ENCODE measurements around the gene CTSV. TPM values are rescaled to one million over a fixed set of nuclear protein-coding genes. Genes with fewer than 3 reads are reported as not detected.
"Not testable (repeated sequence)": the region's sequence is repeated elsewhere in the genome, so short reads cannot be mapped to it uniquely, and the experiment has no call there.

Gene CTSV
- total RNA-seq, 1 experiment from 2014 or later: 82.2 TPM

- H3K4me2 ChIP-seq (ENCODE audit: insufficient read depth, insufficient read length, low read length); H3K4me3 Mint-ChIP-seq; H3K36me3 Mint-ChIP-seq (ENCODE audit: insufficient read depth in 1 of 3, low read depth in 3 of 3); H3K27me3 ChIP-seq (ENCODE audit: insufficient read depth, low read length); H2BK5ac ChIP-seq (ENCODE audit: insufficient read length, low read length); H3K23ac ChIP-seq (ENCODE audit: insufficient read length, low read depth, low read length); H3K79me2 ChIP-seq (ENCODE audit: insufficient read depth, low read length); H3K9me3 ChIP-seq (ENCODE audit: control insufficient read depth, low read depth, low read length); H3K14ac ChIP-seq (ENCODE audit: insufficient read depth, low read length); H3K4me1 ChIP-seq (ENCODE audit: insufficient read depth, low read length); H3K4ac ChIP-seq (ENCODE audit: low read depth, low read length); H3K18ac ChIP-seq (ENCODE audit: insufficient read length, low read depth, low read length); H2BK120ac ChIP-seq (ENCODE audit: low read depth, low read length, poor library complexity, severe bottlenecking); H2AFZ ChIP-seq (ENCODE audit: low read length); DNase-seq; H4K20me1 ChIP-seq (ENCODE audit: control insufficient read depth, insufficient read depth, insufficient read length); H3T11ph ChIP-seq (ENCODE audit: low read length); H3K56ac ChIP-seq (ENCODE audit: insufficient read length, low read depth, low read length); H3K27me3 Mint-ChIP-seq (ENCODE audit: low read depth); H2BK15ac ChIP-seq (ENCODE audit: low read depth, low read length); H4K91ac ChIP-seq (ENCODE audit: insufficient read length, low read depth, low read length); H2BK20ac ChIP-seq (ENCODE audit: low read depth, low read length, poor library complexity, severe bottlenecking); H3K27ac Mint-ChIP-seq; H3K9me3 Mint-ChIP-seq; H3K27ac ChIP-seq (ENCODE audit: insufficient read length, low read depth, low read length); H4K8ac ChIP-seq (replicated peaks; ENCODE audit: insufficient read length, low read depth, low read length); H3K23me2 ChIP-seq (ENCODE audit: insufficient read length, low read depth, low read length, poor library complexity, severe bottlenecking); H2BK12ac ChIP-seq (ENCODE audit: insufficient read length, low read depth, low read length); H2AK5ac ChIP-seq (ENCODE audit: insufficient read length, low read length); H3K9ac ChIP-seq (ENCODE audit: extremely low read depth, insufficient read length, low read length); H3K79me1 ChIP-seq (ENCODE audit: insufficient read depth, low read depth, low read length, poor library complexity, severe bottlenecking); H4K5ac ChIP-seq (ENCODE audit: insufficient read length, low read depth, low read length): not testable (repeated sequence)
- H3K4me1 Mint-ChIP-seq: peaks cover 16 to 18% of the 10 kb centered on the region in 2 experiments
- no CpG with 5 or more reads among the region's 6 CpGs for WGBS (ENCODE audit: extremely low coverage, insufficient read length, low lambda C conversion rate)
These were observed 45.6 kb upstream of the CTSV start for GRCh38 chr9:97084562-97084991.

Measured in H9 (cell line).